HG02970 (cell line): ENCODE results near the gene TRIM31.

Source experiments
- ATAC-seq: cut with Tn5 transposase; IDR thresholded peaks from one replicate; pipeline ENCODE4 v1.9.1; 2021; ENCODE audit warnings: mild to moderate bottlenecking, moderate library complexity, moderate number of reproducible peaks; ENCODE audit not compliant: unreplicated experiment, low FRiP score

Gene TRIM31

DNA sequence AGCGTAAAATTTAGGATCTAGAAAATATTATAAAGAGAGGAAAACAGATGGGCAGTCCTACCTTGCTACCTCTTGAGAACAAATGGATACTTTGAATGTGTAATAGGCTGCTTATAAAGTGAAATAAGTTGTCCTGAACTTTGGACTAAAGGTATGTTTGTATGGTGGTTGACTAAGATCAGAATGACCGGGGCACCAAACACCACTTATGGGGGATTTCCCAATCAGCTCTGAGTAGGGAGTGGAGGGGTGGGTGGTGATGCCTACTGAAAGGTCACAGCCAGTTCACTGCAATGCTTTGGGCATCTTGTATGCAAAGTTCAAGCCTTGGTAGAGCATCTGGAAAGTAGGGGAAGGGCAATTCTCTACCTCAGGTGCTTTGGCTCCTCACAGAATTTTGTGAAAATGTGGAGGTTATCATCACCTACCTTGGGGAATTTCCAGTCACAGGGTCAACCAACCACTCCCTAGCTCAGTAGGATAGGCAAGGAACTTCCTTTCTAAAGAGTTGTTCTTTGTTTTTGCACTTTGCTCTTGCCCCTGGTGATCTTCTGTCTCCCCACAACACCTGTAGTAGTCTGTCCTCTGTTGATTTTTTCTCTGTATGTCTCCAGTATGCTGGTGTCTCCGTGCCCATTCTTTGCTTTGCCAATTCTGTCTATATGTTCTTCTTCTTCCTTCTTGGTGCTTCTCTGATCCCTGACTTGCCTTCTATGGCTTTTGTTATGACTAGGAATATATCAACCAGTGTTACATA, at the start of gene TRIM31:
Gene TRIM31 (minus strand): TSS at position 88 of the 757 bp plus-strand sequence. CDS start 285 bp downstream, outside the sequence.
- no peak for ATAC-seq

DNA sequence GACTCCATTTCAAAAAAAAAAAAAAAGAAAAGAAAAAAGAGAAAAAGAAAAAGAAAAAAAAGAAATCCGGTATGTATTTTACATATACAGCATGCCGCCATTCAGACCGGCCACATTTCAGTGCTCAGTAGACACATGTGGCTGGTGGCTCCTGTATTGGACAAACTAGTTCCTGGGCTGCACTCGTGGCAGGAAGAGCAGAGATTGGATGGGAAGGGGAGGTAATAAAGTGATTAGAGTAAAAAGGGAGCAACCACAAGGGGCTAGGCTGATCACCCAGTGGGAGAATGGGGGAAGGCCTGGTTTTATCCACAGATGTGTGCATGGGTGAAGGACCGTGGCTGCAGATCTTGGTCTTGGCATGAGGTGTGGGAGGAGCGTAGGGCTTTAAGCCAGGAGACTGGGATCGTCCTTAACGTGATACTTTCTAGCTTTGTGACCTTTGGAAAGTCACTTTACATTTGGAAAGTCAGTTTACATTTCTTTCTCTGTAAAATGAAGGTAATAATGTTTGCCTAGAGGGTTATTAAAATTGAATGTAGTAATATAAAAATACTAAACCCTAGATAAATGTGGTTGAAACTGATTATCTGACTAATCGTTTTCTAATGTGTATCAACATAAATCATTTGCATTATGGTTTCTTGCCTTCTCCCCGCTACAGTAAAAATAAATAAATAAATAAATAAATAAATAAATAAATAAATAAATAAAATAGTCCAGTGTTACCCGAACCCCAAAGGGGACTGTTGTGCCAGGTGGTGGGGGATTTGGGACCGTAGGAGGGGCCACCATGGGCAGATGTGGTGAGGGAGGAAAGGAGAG, 49.6 kb upstream of the TRIM31 start:
- no peak for ATAC-seq

- ATAC-seq, result no peak
Measured at GRCh38 chr6:30160785-30161531, 48.1 kb upstream of the TRIM31 start, which contains the start of gene TRIM10. Gene TRIM10, minus strand, starts transcription at chr6:30161211. Its CDS starts 353 bp downstream, at chr6:30160858.

GRCh38 chr6:30160008-30160784, 47.3 kb upstream of the TRIM31 start:
- no peak for ATAC-seq

GRCh38 chr6:30158475-30159040, 45.7 kb upstream of the TRIM31 start:
- ATAC-seq, result no peak

- ATAC-seq, result no peak
Measured at GRCh38 chr6:30157999-30158398, 45.1 kb upstream of the TRIM31 start.

DNA sequence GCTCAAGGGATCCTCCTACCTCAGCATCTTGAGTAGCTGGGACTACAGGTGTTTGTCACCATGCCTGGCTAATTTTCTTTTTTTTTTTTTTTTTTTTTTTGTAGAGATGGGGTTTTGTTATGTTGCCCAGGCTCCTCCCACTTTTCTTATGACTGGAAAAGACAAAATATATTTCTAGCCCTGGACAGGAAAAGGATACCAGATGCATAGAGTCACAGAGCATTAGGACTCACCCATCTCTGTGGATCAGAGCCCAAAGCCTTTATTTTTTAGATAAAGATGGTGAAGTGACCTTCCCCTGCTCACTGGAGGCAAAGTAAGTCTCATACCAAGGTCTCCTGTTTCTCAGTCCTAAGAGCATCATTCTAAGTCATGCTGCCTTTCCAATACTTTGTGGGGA, 44.7 kb upstream of the TRIM31 start:
- ATAC-seq, result no peak

DNA sequence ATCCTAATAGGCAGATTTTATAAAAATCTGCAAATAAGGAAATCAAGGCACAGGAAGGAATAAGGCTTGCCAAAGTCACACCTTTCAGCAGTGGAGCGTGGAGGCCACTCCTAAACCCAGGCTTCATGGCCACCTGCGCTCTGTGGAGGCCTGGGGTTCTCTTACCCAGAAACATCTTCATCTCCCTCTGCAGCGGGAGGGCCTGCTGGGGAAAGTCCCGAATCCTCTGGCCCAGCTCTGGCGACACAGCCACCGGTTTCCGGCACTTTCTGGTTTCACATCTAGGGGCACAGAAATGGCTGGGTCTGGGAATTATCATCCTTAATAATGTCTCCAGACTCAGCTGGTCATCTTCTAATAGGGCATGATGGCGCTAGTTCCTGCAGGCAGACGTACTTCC, 43.9 kb upstream of the TRIM31 start:
- no peak for ATAC-seq

- no peak for ATAC-seq
Measured at GRCh38 chr6:30156262-30156599, 43.3 kb upstream of the TRIM31 start.

DNA sequence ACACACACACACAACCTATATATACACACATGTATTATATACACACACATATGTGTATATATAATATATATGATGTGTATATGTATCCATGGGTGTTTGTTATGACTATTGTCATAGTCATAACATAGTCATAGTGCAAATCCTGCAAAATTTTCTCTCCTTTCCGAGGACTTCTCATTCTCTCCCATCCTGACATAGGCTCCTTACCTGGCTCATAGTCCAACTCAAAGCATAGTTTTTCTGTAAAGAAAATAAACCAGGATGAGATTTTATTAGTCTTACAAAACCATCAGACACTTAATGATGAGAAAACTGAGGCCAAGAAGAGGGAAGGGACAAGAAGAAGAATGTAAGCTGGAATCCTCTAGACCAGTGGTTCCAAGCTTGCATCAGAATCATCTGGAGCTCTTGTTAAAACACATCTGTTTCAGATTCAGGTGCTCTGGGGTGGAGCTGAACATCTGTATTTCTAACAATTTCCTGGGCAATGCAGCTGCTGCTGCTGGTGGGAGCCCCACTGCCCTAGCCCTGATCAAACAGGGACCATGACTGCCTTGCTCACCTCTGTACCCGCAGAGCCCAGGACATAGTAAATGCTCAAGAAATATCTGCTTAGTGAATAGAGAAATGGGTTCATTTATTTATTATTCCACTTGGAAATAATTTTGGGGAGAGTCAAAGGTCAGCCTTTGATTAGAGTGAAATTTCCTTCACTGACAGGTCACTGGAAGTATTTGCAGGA, 42.8 kb upstream of the TRIM31 start:
- ATAC-seq, result no peak

- ATAC-seq, result no peak
Measured at GRCh38 chr6:30154709-30155519, 42.0 kb upstream of the TRIM31 start.

DNA sequence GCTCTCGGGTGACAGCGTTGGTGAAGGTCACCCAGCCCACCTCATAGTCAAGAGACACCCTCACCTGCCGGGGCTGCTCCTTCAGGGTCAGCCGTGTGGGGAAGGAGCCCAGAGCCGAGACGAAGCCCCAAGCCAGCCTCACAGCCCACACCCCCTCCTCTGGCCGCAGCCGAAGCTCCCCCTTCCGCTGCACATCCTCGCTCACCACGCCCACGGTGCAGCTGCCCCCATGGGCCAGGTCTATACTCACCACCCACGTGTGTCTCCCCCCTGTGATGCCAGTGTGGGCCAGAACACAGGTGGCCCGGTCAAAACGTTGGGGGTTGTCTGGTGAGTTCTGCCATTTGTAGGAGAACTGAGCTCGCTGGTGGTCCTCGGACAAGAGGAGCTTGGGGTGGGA, 41.2 kb upstream of the TRIM31 start:
- no peak for ATAC-seq

- ATAC-seq, result no peak
Measured at GRCh38 chr6:30152910-30153610, 40.2 kb upstream of the TRIM31 start.

DNA sequence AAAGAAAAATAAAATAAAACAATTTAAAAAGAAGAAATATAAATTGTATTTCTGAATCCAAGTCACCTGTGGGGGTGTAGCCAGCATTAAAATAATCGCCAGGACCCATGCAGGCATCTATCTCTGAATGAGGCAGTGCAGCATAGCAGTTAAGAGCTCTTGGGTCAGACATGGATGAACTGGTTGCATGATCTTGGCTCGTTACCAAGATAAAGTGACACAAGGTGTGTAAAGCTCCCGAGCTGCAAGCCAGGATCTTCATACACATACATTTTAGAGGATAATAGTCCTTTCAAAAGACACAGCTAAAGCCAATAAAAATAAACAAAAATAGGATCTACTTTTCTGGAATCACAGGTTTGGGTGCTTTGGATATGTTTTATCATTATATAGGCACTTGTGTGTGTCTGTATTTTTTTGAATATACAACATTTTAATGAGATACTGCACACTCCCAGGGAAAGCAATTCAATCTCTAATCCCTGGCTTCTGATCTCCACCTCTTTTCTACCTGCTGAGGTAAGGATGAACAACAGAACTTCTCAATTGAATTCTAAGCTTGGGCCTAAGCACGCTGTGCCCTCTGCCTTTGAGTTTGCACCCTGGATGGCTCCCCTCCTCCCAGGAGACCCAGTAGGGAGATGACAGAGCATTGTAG, 39.3 kb upstream of the TRIM31 start:
- no peak for ATAC-seq

DNA sequence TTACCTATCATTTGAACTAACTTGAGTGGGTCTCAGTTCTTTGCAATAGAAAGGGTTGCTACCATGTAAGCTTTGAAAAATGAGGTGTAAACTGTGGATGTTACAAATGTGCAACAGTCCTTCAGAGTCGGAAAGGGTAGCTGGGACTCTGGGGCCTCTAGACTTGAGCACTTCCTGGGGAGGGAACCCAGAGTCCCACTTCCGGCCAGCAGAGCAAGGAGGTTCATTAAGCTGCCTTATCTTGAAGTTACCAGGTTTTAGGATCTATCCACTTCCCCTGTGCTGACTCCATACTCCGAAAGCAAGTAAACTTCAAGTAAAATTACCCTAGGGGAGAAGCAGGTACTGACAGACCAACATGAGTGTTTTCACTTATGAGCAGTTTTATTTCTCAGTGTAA, 38.7 kb upstream of the TRIM31 start:
- no peak for ATAC-seq

GRCh38 chr6:30150671-30151395, 37.9 kb upstream of the TRIM31 start:
- no peak for ATAC-seq
